WTC11 (cell line): ENCODE data around the gene KCNJ13. TPM values are rescaled to one million over a fixed set of nuclear protein-coding genes. Genes with fewer than 3 reads are reported as not detected.

Experiments
- ATAC-seq: fragments of 200-7000 bp; cut with Tn5 transposase; 2 replicates; pipeline ENCODE4 v1.10.0; 2021; ENCODE audit warnings: mild to moderate bottlenecking, moderate library complexity
- CTCF ChIA-PET: fragments of 300-600 bp; sonication (Branson Sonifier 250); formaldehyde crosslinking; loops from one replicate; lab custom pipeline; 2021; ENCODE audit warnings: antibody characterized with exemption; lab: Charles Lee
- POLR2A ChIA-PET: fragments of 350-600 bp; sonication (Branson Sonifier 250); formaldehyde crosslinking; loops from one replicate; lab custom pipeline; 2021; ENCODE audit warnings: antibody characterized with exemption; lab: Charles Lee
- DNase-seq: peaks from one replicate; pipeline ENCODE4 v3.0.0; 2021; ENCODE audit warnings: low spot score
- H3K27ac Mint-ChIP-seq: 2 replicates; pipeline ENCODE4 v1.8.0; 2021; ENCODE audit warnings: mixed read lengths
- H3K27me3 Mint-ChIP-seq: 2 replicates; pipeline ENCODE4 v1.8.0; 2021; ENCODE audit warnings: low read depth, mild to moderate bottlenecking, moderate library complexity, mixed read lengths
- H3K36me3 Mint-ChIP-seq: 2 replicates; pipeline ENCODE4 v1.8.0; 2021; ENCODE audit warnings: mixed read lengths
- H3K4me1 Mint-ChIP-seq: 2 replicates; pipeline ENCODE4 v1.8.0; 2022; ENCODE audit warnings: mixed read lengths
- H3K4me3 Mint-ChIP-seq: 2 replicates; pipeline ENCODE4 v1.8.0; 2021; ENCODE audit warnings: mild to moderate bottlenecking, moderate library complexity, mixed read lengths
- H3K9me3 Mint-ChIP-seq: 2 replicates; pipeline ENCODE4 v1.8.0; 2021; ENCODE audit warnings: mixed read lengths
- CBFB ChIP-seq: sonication (generic); formaldehyde crosslinking; IDR thresholded peaks from 2 replicates; pipeline ENCODE4 v1.8.1; 2022; ENCODE audit warnings: mild to moderate bottlenecking, low read depth, missing genetic modification reagents
- ELF4 ChIP-seq: sonication (generic); formaldehyde crosslinking; IDR thresholded peaks from 2 replicates; pipeline ENCODE4 v1.8.1; 2022; ENCODE audit warnings: low read depth, mild to moderate bottlenecking, moderate library complexity, missing genetic modification reagents
- FOXP1 ChIP-seq: sonication (generic); formaldehyde crosslinking; IDR thresholded peaks from 2 replicates; pipeline ENCODE4 v1.8.0; 2022; ENCODE audit warnings: missing genetic modification reagents, mild to moderate bottlenecking, moderate library complexity, borderline replicate concordance
- GRHL2 ChIP-seq: fragments of 250-450 bp; sonication (Bioruptor Pico); IDR thresholded peaks from 2 replicates; pipeline ENCODE4 v1.8.0; 2022; ENCODE audit warnings: mild to moderate bottlenecking, moderate library complexity; ENCODE audit not compliant: insufficient replicate concordance, severe bottlenecking
- JUN ChIP-seq: sonication (generic); formaldehyde crosslinking; IDR thresholded peaks from 2 replicates; pipeline ENCODE4 v1.8.0; 2023; ENCODE audit warnings: mild to moderate bottlenecking, missing genetic modification reagents
- NFE2L1 ChIP-seq: sonication (generic); formaldehyde crosslinking; IDR thresholded peaks from 2 replicates; pipeline ENCODE4 v1.8.1; 2023; ENCODE audit warnings: missing genetic modification reagents
- NR1H2 ChIP-seq: sonication (generic); formaldehyde crosslinking; IDR thresholded peaks from 2 replicates; pipeline ENCODE4 v1.9.0; 2021; ENCODE audit warnings: mild to moderate bottlenecking, moderate library complexity, missing genetic modification reagents
- PRDM15 ChIP-seq: sonication (generic); formaldehyde crosslinking; IDR thresholded peaks from 2 replicates; pipeline ENCODE4 v1.8.0; 2022; ENCODE audit warnings: missing genetic modification reagents
- TCF7 ChIP-seq: sonication (generic); formaldehyde crosslinking; IDR thresholded peaks from 2 replicates; pipeline ENCODE4 v1.8.0; 2022; ENCODE audit warnings: mild to moderate bottlenecking, low read depth, missing genetic modification reagents, moderate library complexity
- TEAD1 ChIP-seq: sonication (generic); formaldehyde crosslinking; IDR thresholded peaks from 2 replicates; pipeline ENCODE4 v1.8.0; 2022; ENCODE audit warnings: mild to moderate bottlenecking, missing genetic modification reagents
- ZNF396 ChIP-seq: fragments of 250-450 bp; sonication (Bioruptor Pico); IDR thresholded peaks from 2 replicates; pipeline ENCODE4 v1.8.0; 2021; ENCODE audit warnings: mild to moderate bottlenecking, moderate library complexity, borderline replicate concordance
- ZNF423 ChIP-seq: fragments of 250-450 bp; sonication (Bioruptor Pico); IDR thresholded peaks from 2 replicates; pipeline ENCODE4 v2.1.2; 2022; ENCODE audit warnings: mild to moderate bottlenecking, moderate library complexity
- total RNA-seq: library from RNA; stranded (reverse); gene quantifications from 3 replicates; pipeline ENCODE4 v1.2.3, GENCODE V29; 2021
- TF ChIP-seq, protein P1 (sequence below): fragments of 250-450 bp; sonication (Bioruptor Pico); IDR thresholded peaks from 2 replicates; pipeline ENCODE4 v1.9.0; 2021; ENCODE audit warnings: mild to moderate bottlenecking
- TF ChIP-seq, protein P2 (sequence below): sonication (generic); formaldehyde crosslinking; conservative IDR thresholded peaks from 2 replicates; pipeline ENCODE4 v1.8.1; 2022; ENCODE audit warnings: mild to moderate bottlenecking, missing genetic modification reagents
- TF ChIP-seq, protein P3 (sequence below): sonication (generic); formaldehyde crosslinking; IDR thresholded peaks from 2 replicates; pipeline ENCODE4 v1.8.0; 2022; ENCODE audit warnings: mild to moderate bottlenecking, missing genetic modification reagents

KCNJ13 gene
- total RNA-seq, 1 experiment from 2014 or later, result not detected

DNA sequence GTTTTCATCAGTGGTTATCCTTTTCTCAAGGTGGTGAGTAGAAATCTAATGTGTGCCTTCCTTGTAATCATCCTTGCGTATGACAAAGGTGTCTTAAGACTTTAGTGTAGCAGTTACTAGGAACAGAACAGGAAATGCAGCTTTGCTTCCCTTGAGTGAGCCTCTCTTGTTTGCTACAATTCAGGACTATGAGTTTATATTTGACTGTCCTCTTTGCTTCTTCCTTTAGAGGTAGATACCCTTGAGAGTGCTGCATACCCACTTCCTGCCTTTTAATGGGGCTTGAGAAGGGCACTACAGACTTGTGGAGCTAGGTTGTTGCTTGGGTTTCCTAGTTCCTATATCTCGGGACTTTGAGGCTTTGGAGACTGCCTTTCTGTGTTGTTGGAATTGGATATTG lies 3.8 kb downstream of the KCNJ13 start:
- no peak; the same call in none of the 2 replicates for ATAC-seq
- Mint-ChIP-seq H3K4me3 (no peak overlapping the region), H3K36me3 (peaks cover 16% of the 10 kb centered on the region; the same call in 1 of the 2 replicates), H3K4me1 (peaks cover 6% of the 10 kb centered on the region), H3K27me3 (no peaks in the 10 kb centered on the region), H3K9me3 (no peaks in the 10 kb centered on the region), H3K27ac (peak overlapping the region; percentile 82; the same call in 1 of the 2 replicates)
- POLR2A ChIA-PET, result no interaction called here
- no peak for DNase-seq
- CTCF ChIA-PET, result no interaction called here
- TF ChIP-seq, protein P1, sequence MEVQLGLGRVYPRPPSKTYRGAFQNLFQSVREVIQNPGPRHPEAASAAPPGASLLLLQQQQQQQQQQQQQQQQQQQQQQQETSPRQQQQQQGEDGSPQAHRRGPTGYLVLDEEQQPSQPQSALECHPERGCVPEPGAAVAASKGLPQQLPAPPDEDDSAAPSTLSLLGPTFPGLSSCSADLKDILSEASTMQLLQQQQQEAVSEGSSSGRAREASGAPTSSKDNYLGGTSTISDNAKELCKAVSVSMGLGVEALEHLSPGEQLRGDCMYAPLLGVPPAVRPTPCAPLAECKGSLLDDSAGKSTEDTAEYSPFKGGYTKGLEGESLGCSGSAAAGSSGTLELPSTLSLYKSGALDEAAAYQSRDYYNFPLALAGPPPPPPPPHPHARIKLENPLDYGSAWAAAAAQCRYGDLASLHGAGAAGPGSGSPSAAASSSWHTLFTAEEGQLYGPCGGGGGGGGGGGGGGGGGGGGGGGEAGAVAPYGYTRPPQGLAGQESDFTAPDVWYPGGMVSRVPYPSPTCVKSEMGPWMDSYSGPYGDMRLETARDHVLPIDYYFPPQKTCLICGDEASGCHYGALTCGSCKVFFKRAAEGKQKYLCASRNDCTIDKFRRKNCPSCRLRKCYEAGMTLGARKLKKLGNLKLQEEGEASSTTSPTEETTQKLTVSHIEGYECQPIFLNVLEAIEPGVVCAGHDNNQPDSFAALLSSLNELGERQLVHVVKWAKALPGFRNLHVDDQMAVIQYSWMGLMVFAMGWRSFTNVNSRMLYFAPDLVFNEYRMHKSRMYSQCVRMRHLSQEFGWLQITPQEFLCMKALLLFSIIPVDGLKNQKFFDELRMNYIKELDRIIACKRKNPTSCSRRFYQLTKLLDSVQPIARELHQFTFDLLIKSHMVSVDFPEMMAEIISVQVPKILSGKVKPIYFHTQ (CRISPR knock-in tag), result no peak

GRCh38 chr2:232771870-232772269 lies 4.5 kb downstream of the KCNJ13 start:
- no peak for ATAC-seq
- Mint-ChIP-seq H3K27me3 (no peaks in the 10 kb centered on the region), H3K4me3 (no peak overlapping the region), H3K27ac (no peak overlapping the region), H3K4me1 (peaks cover 6% of the 10 kb centered on the region), H3K9me3 (no peaks in the 10 kb centered on the region), H3K36me3 (peaks cover 18% of the 10 kb centered on the region; the same call in 1 of the 2 replicates)
- ChIA-PET POLR2A (no interaction called here), CTCF (no interaction called here)
- DNase-seq, result no peak
- TF ChIP-seq NR1H2 (no peak), NFE2L1 (no peak), TCF7 (CRISPR knock-in tag) (no peak), TEAD1 (CRISPR knock-in tag) (no peak), JUN (CRISPR knock-in tag) (no peak), ZNF396 (CRISPR knock-in tag) (no peak), FOXP1 (CRISPR knock-in tag) (no peak)
- TF ChIP-seq, protein P2, sequence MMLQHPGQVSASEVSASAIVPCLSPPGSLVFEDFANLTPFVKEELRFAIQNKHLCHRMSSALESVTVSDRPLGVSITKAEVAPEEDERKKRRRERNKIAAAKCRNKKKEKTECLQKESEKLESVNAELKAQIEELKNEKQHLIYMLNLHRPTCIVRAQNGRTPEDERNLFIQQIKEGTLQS (CRISPR knock-in tag), result no peak

- Mint-ChIP-seq H3K4me1 (no peaks in the 10 kb centered on the region), H3K36me3 (peaks cover 25% of the 10 kb centered on the region), H3K9me3 (no peaks in the 10 kb centered on the region), H3K27ac (no peak overlapping the region), H3K4me3 (no peak overlapping the region), H3K27me3 (no peaks in the 10 kb centered on the region; the same call in 1 of the 2 replicates)
- ChIA-PET CTCF (no interaction called here), POLR2A (no interaction called here)
- no peak for TF ChIP-seq ELF4 (CRISPR knock-in tag)
- TF ChIP-seq, protein P3, sequence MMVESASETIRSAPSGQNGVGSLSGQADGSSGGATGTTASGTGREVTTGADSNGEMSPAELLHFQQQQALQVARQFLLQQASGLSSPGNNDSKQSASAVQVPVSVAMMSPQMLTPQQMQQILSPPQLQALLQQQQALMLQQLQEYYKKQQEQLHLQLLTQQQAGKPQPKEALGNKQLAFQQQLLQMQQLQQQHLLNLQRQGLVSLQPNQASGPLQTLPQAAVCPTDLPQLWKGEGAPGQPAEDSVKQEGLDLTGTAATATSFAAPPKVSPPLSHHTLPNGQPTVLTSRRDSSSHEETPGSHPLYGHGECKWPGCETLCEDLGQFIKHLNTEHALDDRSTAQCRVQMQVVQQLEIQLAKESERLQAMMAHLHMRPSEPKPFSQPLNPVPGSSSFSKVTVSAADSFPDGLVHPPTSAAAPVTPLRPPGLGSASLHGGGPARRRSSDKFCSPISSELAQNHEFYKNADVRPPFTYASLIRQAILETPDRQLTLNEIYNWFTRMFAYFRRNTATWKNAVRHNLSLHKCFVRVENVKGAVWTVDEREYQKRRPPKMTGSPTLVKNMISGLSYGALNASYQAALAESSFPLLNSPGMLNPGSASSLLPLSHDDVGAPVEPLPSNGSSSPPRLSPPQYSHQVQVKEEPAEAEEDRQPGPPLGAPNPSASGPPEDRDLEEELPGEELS (CRISPR knock-in tag), result no peak
- no peak for TF ChIP-seq CBFB
- TF ChIP-seq PRDM15 (CRISPR knock-in tag), result no peak
- TF ChIP-seq ZNF423 (CRISPR knock-in tag), result no peak
- no peak for TF ChIP-seq GRHL2 (CRISPR knock-in tag)
- no peak for ATAC-seq
- no peak for DNase-seq
Observed at GRCh38 chr2:232770207-232770606, 6.2 kb downstream of the KCNJ13 start.
